ENCODE measurements around the gene VAT1L.
"Not testable (repeated sequence)": the region's sequence is repeated elsewhere in the genome, so short reads cannot be mapped to it uniquely, and the experiment has no call there.

Gene VAT1L

GRCh38 chr16:77991701-77992100 is 203.3 kb downstream of the VAT1L start:
- in situ Hi-C loops (cut with HindIII; ENCODE audit: low pct_ligation_motif_present, low sequenced_read_pairs): no loop called here
- no peak for TF ChIP-seq CTCF (IDR thresholded peaks at IDR 0.05; ENCODE audit: low read depth, low read length, missing control alignments)
- no peak for DNase-seq
- Histone ChIP-seq H3K27me3 (replicated peaks) (no peaks in the 10 kb centered on the region), H3K36me3 (replicated peaks) (no peaks in the 10 kb centered on the region), H3K4me3 (ENCODE audit: low read depth, low read length) (no peak overlapping the region), H3K27ac (no peak overlapping the region)

GRCh38 chr16:77992381-77992780 is 204.0 kb downstream of the VAT1L start:
- H3K27ac ChIP-seq; H3K4me3 ChIP-seq (ENCODE audit: low read depth, low read length); DNase-seq; H3K27me3 ChIP-seq (replicated peaks); H3K36me3 ChIP-seq (replicated peaks); in situ Hi-C loops (cut with HindIII; ENCODE audit: low pct_ligation_motif_present, low sequenced_read_pairs): not testable (repeated sequence)

- Histone ChIP-seq H3K27ac (no peak overlapping the region), H3K4me3 (ENCODE audit: low read depth, low read length) (no peak overlapping the region), H3K27me3 (replicated peaks) (no peaks in the 10 kb centered on the region), H3K36me3 (replicated peaks) (no peaks in the 10 kb centered on the region)
- TF ChIP-seq CTCF (IDR thresholded peaks at IDR 0.05; ENCODE audit: low read depth, low read length, missing control alignments): no peak
- DNase-seq: no peak
- in situ Hi-C loops (cut with HindIII; ENCODE audit: low pct_ligation_motif_present, low sequenced_read_pairs): no loop called here
Measured at GRCh38 chr16:77993111-77993985, 205.0 kb downstream of the VAT1L start.

DNA sequence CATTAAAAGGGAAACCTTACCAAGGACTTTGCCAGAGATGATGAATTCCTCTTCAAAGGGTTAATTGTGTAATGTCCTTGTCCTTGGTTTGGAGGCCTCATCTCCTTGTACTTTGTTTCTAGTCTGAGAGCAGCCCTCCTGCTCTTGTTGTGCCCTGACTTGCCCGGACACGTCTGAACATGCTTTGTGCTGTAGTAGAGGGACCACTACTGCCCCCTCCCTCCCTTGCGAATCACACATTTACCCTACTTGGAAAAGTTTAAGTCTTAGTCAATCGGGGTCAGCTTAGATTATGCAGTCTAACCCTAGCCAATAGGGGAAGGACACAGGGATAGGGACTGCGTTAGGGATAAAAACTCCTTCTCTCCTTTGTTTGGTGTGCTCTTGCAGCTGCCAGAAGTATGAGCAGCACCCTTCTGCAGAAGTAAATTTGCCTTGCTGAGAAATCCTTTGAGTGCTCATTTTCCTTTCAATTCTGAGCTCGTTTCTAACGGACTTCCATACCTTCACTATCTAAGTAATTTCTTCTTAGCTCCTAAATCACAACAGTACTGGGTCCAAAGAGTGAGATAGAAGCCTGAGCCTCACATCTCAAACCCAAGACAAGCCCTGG is 207.6 kb downstream of the VAT1L start:
- in situ Hi-C loops (cut with HindIII; ENCODE audit: low pct_ligation_motif_present, low sequenced_read_pairs): no loop called here
- no peak overlapping the region for H3K27ac ChIP-seq

DNA sequence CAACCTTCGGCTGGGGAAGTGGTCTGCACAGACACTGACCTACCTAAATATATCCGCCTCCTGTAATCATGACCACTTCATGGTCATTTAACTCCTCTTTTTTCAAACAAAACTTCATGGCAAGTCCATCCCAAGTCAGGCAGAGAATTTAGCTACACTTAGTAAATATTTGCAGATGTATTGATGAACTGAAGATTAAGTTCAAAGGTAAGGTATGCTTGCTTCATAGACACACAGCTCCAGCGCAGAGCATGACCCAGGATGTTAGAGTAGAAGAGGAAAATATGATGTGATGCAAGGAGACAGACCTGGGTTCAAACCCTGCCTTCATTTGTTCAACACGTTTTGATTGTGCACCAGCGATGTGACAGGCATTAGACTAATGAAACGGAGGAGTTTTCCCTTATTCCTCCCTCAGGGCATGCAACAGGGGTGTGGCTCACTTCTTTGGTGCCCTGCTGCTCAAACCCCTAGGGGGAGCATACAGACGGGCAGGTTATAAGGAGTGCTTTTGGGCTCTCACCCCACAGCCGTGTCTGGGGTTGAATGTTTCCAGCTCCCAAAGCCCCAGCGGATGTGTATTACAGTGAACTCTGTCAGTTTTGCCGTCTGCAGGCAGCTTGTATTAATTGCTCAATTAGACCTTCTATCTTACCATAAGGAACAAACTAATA is 210.1 kb downstream of the VAT1L start:
- TF ChIP-seq CTCF (IDR thresholded peaks at IDR 0.05; ENCODE audit: low read depth, low read length, missing control alignments): no peak
- in situ Hi-C loops (cut with HindIII; ENCODE audit: low pct_ligation_motif_present, low sequenced_read_pairs): no loop called here

More for the DNA sequence above, 207.6 kb downstream of the VAT1L start:
- no peak for TF ChIP-seq CTCF (IDR thresholded peaks at IDR 0.05; ENCODE audit: low read depth, low read length, missing control alignments)
- Histone ChIP-seq H3K4me3 (ENCODE audit: low read depth, low read length) (no peak overlapping the region), H3K36me3 (replicated peaks) (no peaks in the 10 kb centered on the region), H3K27me3 (replicated peaks) (no peaks in the 10 kb centered on the region)
- DNase-seq: no peak

GRCh38 chr16:78001451-78002025 is 213.2 kb downstream of the VAT1L start:
- H3K4me3 ChIP-seq (ENCODE audit: low read depth, low read length): no peak overlapping the region
- H3K36me3 ChIP-seq (replicated peaks): no peaks in the 10 kb centered on the region
- H3K27me3 ChIP-seq (replicated peaks): no peaks in the 10 kb centered on the region
- TF ChIP-seq CTCF (IDR thresholded peaks at IDR 0.05; ENCODE audit: low read depth, low read length, missing control alignments): no peak
- DNase-seq: no peak
- H3K27ac ChIP-seq: no peak overlapping the region
- in situ Hi-C loops (cut with HindIII; ENCODE audit: low pct_ligation_motif_present, low sequenced_read_pairs): no loop called here

More for the DNA sequence above, 210.1 kb downstream of the VAT1L start:
- Histone ChIP-seq H3K4me3 (ENCODE audit: low read depth, low read length) (no peak overlapping the region), H3K27me3 (replicated peaks) (no peaks in the 10 kb centered on the region), H3K27ac (no peak overlapping the region), H3K36me3 (replicated peaks) (no peaks in the 10 kb centered on the region)
- DNase-seq: no peak

Data from brain microvascular endothelial cell (primary cell).